ENCODE results near the gene TIPIN.
"Not testable (repeated sequence)": the region's sequence is repeated elsewhere in the genome, so short reads cannot be mapped to it uniquely, and the experiment has no call there.

Gene TIPIN

GRCh38 chr15:66386204-66387123 lies 30.0 kb upstream of the TIPIN start, which contains the start of gene MAP2K1:
MAP2K1 (plus strand) TSS chr15:66386912; CDS start chr15:66387348, 436 bp downstream.
- DNase-seq (ENCODE audit: low read depth in 2 of 3, low spot score in 1 of 3), result peak; percentile 97 to 99 (median 98)

- DNase-seq (ENCODE audit: low read depth in 2 of 3, low spot score in 1 of 3), result not testable (repeated sequence)
These were observed 24.9 kb upstream of the TIPIN start for GRCh38 chr15:66381376-66381775.

GRCh38 chr15:66378814-66379430 lies 22.4 kb upstream of the TIPIN start:
- DNase-seq (ENCODE audit: low read depth in 2 of 3, low spot score in 1 of 3), result no peak

- DNase-seq (ENCODE audit: low read depth in 2 of 3, low spot score in 1 of 3), result no peak
These were observed 17.7 kb upstream of the TIPIN start for GRCh38 chr15:66374179-66374578.

- DNase-seq (ENCODE audit: low read depth in 2 of 3, low spot score in 1 of 3), result no peak
These were observed 13.5 kb upstream of the TIPIN start for GRCh38 chr15:66369773-66370651.

GRCh38 chr15:66364944-66365528 lies 8.6 kb upstream of the TIPIN start:
- DNase-seq (ENCODE audit: low read depth in 2 of 3, low spot score in 1 of 3), result no peak

GRCh38 chr15:66362776-66363175 lies 6.3 kb upstream of the TIPIN start:
- DNase-seq (ENCODE audit: low read depth in 2 of 3, low spot score in 1 of 3), result no peak

- DNase-seq (ENCODE audit: low read depth in 2 of 3, low spot score in 1 of 3), result not testable (repeated sequence)
These were observed 5.4 kb upstream of the TIPIN start for GRCh38 chr15:66361745-66362460.

- no peak for DNase-seq (ENCODE audit: low read depth in 2 of 3, low spot score in 1 of 3)
These were observed 3.3 kb upstream of the TIPIN start for GRCh38 chr15:66359740-66360139.

- DNase-seq (ENCODE audit: low read depth in 2 of 3, low spot score in 1 of 3), result peak in 1 of 3 donors; percentile 5
These were observed 467 bp downstream of the TIPIN start for GRCh38 chr15:66356077-66356358.

GRCh38 chr15:66348530-66348929 lies 8.0 kb downstream of the TIPIN start:
- not testable (repeated sequence) for DNase-seq (ENCODE audit: low read depth in 2 of 3, low spot score in 1 of 3)

GRCh38 chr15:66328771-66329170 lies 27.7 kb downstream of the TIPIN start:
- DNase-seq (ENCODE audit: low read depth in 2 of 3, low spot score in 1 of 3), result no peak

- DNase-seq (ENCODE audit: low read depth in 2 of 3, low spot score in 1 of 3), result no peak
These were observed 28.7 kb downstream of the TIPIN start for GRCh38 chr15:66327736-66328135.

- no peak for DNase-seq (ENCODE audit: low read depth in 2 of 3, low spot score in 1 of 3)
These were observed 30.4 kb downstream of the TIPIN start for GRCh38 chr15:66326051-66326450.

- DNase-seq (ENCODE audit: low read depth in 2 of 3, low spot score in 1 of 3), result no peak
These were observed 33.1 kb downstream of the TIPIN start for GRCh38 chr15:66323312-66323928.

GRCh38 chr15:66312144-66312543 lies 44.3 kb downstream of the TIPIN start:
- no peak for DNase-seq (ENCODE audit: low read depth in 2 of 3, low spot score in 1 of 3)

- no peak for DNase-seq (ENCODE audit: low read depth in 2 of 3, low spot score in 1 of 3)
These were observed 45.7 kb downstream of the TIPIN start for GRCh38 chr15:66310786-66311185.

GRCh38 chr15:66309828-66310227 lies 46.7 kb downstream of the TIPIN start:
- no peak for DNase-seq (ENCODE audit: low read depth in 2 of 3, low spot score in 1 of 3)

GRCh38 chr15:66308531-66308930 lies 48.0 kb downstream of the TIPIN start:
- no peak for DNase-seq (ENCODE audit: low read depth in 2 of 3, low spot score in 1 of 3)

GRCh38 chr15:66306381-66306780 lies 50.1 kb downstream of the TIPIN start:
- no peak for DNase-seq (ENCODE audit: low read depth in 2 of 3, low spot score in 1 of 3)

Data from stimulated activated CD4-positive, alpha-beta T cell treated with anti-CD3 and anti-CD28 coated beads, Interleukin-12 subunit alpha, Interleukin-12 subunit beta, amount 100 ng/mL, for 48 hours (primary cell).